K562 (cell line): ENCODE results near the gene PRSS8. TPM values are rescaled to one million over a fixed set of nuclear protein-coding genes. Genes with fewer than 3 reads are reported as not detected.
A peak's percentile ranks its signal among the peaks of the same experiment; 100 is the strongest.

Experiments used
- C11orf30 ChIP-seq: fragments of 450-650 bp; IDR thresholded peaks from 2 replicates; pipeline ENCODE4 v1.6.1; 2016; ENCODE audit warnings: low read depth, mild to moderate bottlenecking
- CREBBP ChIP-seq: IDR thresholded peaks from one replicate; pipeline ENCODE4 v1.6.1; 2012; ENCODE audit warnings: low read depth, mild to moderate bottlenecking, control low read depth, inconsistent platforms, low read length
- CTCF ChIP-seq, 3 experiments: IDR thresholded peaks in 2 of 3; conservative IDR thresholded peaks in 1 of 3; 2 replicates each; pipeline ENCODE4 v1.5.1; 2011 to 2012; ENCODE audit warnings: low read length in 3 of 3, mild to moderate bottlenecking in 3 of 3, control low read depth in 2 of 3, improper control_type of control experiment in 1 of 3, inconsistent platforms in 1 of 3, low read depth in 1 of 3, mixed read lengths in 1 of 3, moderate library complexity in 1 of 3; ENCODE audit not compliant: insufficient read depth in 2 of 3
- DACH1 ChIP-seq: fragments of 450-650 bp; IDR thresholded peaks from 2 replicates; pipeline ENCODE4 v1.6.1; 2018; ENCODE audit not compliant: partially characterized antibody
- DDX20 ChIP-seq: fragments of 450-650 bp; IDR thresholded peaks from 2 replicates; pipeline ENCODE4 v1.6.1; 2016; ENCODE audit warnings: missing genetic modification characterization, low read depth, mild to moderate bottlenecking, missing compliant biosample characterization, moderate library complexity
- DEAF1 ChIP-seq: fragments of 450-650 bp; formaldehyde crosslinking; IDR thresholded peaks from 2 replicates; pipeline ENCODE4 v1.4.0; 2020; ENCODE audit warnings: mild to moderate bottlenecking, moderate library complexity
- DMBX1 ChIP-seq: fragments of 250-450 bp; sonication (Bioruptor Pico); IDR thresholded peaks from 2 replicates; pipeline ENCODE4 v1.8.0; 2022; ENCODE audit warnings: inconsistent platforms, mild to moderate bottlenecking, moderate library complexity, borderline replicate concordance
- HMGN3 ChIP-seq: IDR thresholded peaks from 2 replicates; pipeline ENCODE4 v1.6.1; 2011; ENCODE audit warnings: borderline replicate concordance, low read depth, mild to moderate bottlenecking, mixed read lengths, low read length; ENCODE audit not compliant: insufficient read length; ENCODE audit errors: extremely low read depth
- ID3 ChIP-seq, 2 experiments: fragments of 250-450 bp in 1 of 2; fragments of 450-650 bp in 1 of 2; sonication (Bioruptor Pico) in 1 of 2; IDR thresholded peaks; 2 replicates each; pipeline versions ENCODE4 v1.6.1 to v1.8.0; 2016 to 2021; ENCODE audit warnings: mild to moderate bottlenecking in 2 of 2, moderate library complexity in 2 of 2, missing compliant biosample characterization in 1 of 2, missing genetic modification characterization in 1 of 2
- KLF16 ChIP-seq: IDR thresholded peaks from 2 replicates; pipeline ENCODE4 v1.6.1; 2016; ENCODE audit warnings: antibody characterized with exemption
- MAX ChIP-seq: sonication (generic); formaldehyde crosslinking; IDR thresholded peaks from 2 replicates; pipeline ENCODE4 v1.9.0; 2022; ENCODE audit warnings: mild to moderate bottlenecking, missing genetic modification reagents
- MXI1 ChIP-seq: IDR thresholded peaks from 2 replicates; pipeline ENCODE4 v1.6.1; 2011; ENCODE audit warnings: low read depth, mild to moderate bottlenecking, improper control_type of control experiment, low read length
- NONO ChIP-seq, 2 experiments: fragments of 200-400 bp in 1 of 2; fragments of 450-650 bp in 1 of 2; formaldehyde crosslinking in 1 of 2; IDR thresholded peaks; 2 replicates each; pipeline ENCODE4 v1.6.1; 2017; ENCODE audit warnings: low read depth in 2 of 2, mild to moderate bottlenecking in 2 of 2, moderate library complexity in 2 of 2, low read length in 1 of 2
- ZFP1 ChIP-seq: fragments of 450-650 bp; formaldehyde crosslinking; IDR thresholded peaks from 2 replicates; pipeline ENCODE4 v1.4.0; 2020; ENCODE audit warnings: mild to moderate bottlenecking, mixed read lengths
- ZNF263 ChIP-seq: sonication (generic); formaldehyde crosslinking; IDR thresholded peaks from 2 replicates; pipeline ENCODE4 v1.8.0; 2022; ENCODE audit warnings: mild to moderate bottlenecking, missing genetic modification reagents, borderline replicate concordance
- ZNF384 ChIP-seq: IDR thresholded peaks from 2 replicates; pipeline ENCODE4 v1.6.1; 2012; ENCODE audit warnings: low read depth, low read length, improper control_type of control experiment
- ZNF408 ChIP-seq: fragments of 250-450 bp; sonication (Bioruptor Pico); IDR thresholded peaks from 2 replicates; pipeline ENCODE4 v1.4.0; 2020; ENCODE audit warnings: low read depth, mild to moderate bottlenecking, moderate library complexity
- ZNF449 ChIP-seq: fragments of 250-450 bp; sonication (Bioruptor Pico); IDR thresholded peaks from 2 replicates; pipeline ENCODE4 v1.8.0; 2022; ENCODE audit warnings: moderate library complexity, mild to moderate bottlenecking, inconsistent platforms
- polyA plus RNA-seq, 8 experiments: library from polyadenylated mRNA; depleted of rRNA in 4 of 8; stranded (reverse) in 5 of 8; unstranded in 3 of 8; fragments of >200 nt; fragmentation: Nextera tagmentation in 2 of 8; fragmentation: Illumina TruSeq in 1 of 8; extraction: Ambion mirVana in 2 of 8; extraction: Trizol in 1 of 8; gene quantifications; 2 replicates each; pipeline versions ENCODE4 v1.2.1 to v1.2.3, GENCODE V29; 2011 to 2014; ENCODE audit warnings: inconsistent platforms in 1 of 8, missing spikeins in 1 of 8
- total RNA-seq, 7 experiments: library from RNA; depleted of rRNA in 6 of 7; stranded (reverse); fragments of >200 nt in 6 of 7; fragmentation: Illumina TruSeq in 2 of 7; extraction: Trizol in 2 of 7; gene quantifications; 2 replicates each; pipeline versions ENCODE4 v1.2.1 to v1.2.3, GENCODE V29; 2011 to 2021; ENCODE audit warnings: low replicate concordance in 1 of 7

The PRSS8 gene
- total and polyA plus RNA-seq, 9 of the 15 experiments (the other 6 are each of a cell fraction or from before 2014, with no cell fraction given), result 0.25 to 3.9 (median 1.3) TPM; not detected in 1

GRCh38 chr16:31142109-31143010, 6.8 kb upstream of the PRSS8 start (continued):
- TF ChIP-seq DEAF1 (CRISPR knock-in tag) (peak; percentile 70; the same call in 1 of the 2 replicates), NONO (IDR thresholded peaks at IDR 0.05; ENCODE audit: low read depth in 2 of 2, low read length in 1 of 2) (peak in 1 of 2 experiments; percentile 90; a peak in 2 of 4 replicates), ZNF449 (CRISPR knock-in tag) (no peak), DACH1 (peak; percentile 38), CREBBP (no peak), ZNF263 (CRISPR knock-in tag) (peak; percentile 59; the same call in 1 of the 2 replicates), MAX (CRISPR knock-in tag) (peak; percentile 96), C11orf30 (no peak), MXI1 (0 out of 2 replicates have a peak, but pooled peaks have one; percentile 31), ID3 (CRISPR knock-in tag; IDR thresholded peaks at IDR 0.05) (no peak), ID3 (tag; IDR thresholded peaks at IDR 0.05) (peak; percentile 75), ZFP1 (no peak), DDX20 (tag) (no peak), ZNF408 (no peak), KLF16 (peak; percentile 53; the same call in 1 of the 2 replicates), DMBX1 (CRISPR knock-in tag) (no peak), HMGN3 (peak; percentile 78), ZNF384 (0 out of 2 replicates have a peak, but pooled peaks have one; percentile 19), CTCF (IDR thresholded peaks at IDR 0.05 in 2 of 3, conservative IDR thresholded peaks at IDR 0.05 in 1 of 3; ENCODE audit: insufficient read depth in 2 of 3, low read depth in 1 of 3, low read length in 3 of 3) (peak; percentile 89 to 95 (median 93))
